Upper lobe of left lung (tissue), 6 donors: ENCODE data around the gene HCRT. TPM values are rescaled to one million over a fixed set of nuclear protein-coding genes. Genes with fewer than 3 reads are reported as not detected.

Source experiments
- ATAC-seq, 2 donors: fragments of 200-7000 bp; cut with Tn5 transposase; one replicate each; pipeline ENCODE4 v1.9.1; 2022; ENCODE audit warnings: mild to moderate bottlenecking in 2 of 2, moderate library complexity in 2 of 2; ENCODE audit not compliant: low FRiP score in 2 of 2
- DNase-seq, 2 donors: peaks; one replicate each; pipeline ENCODE4 v3.0.0-alpha.2; 2019 to 2020
- H3K27ac ChIP-seq, 4 donors: fragments of 200-600 bp; sonication (generic); one replicate each; pipeline ENCODE4 v1.5.1; 2016 to 2019
- H3K27me3 ChIP-seq, 4 donors: fragments of 200-600 bp; sonication (generic); one replicate each; pipeline ENCODE4 v1.5.1; 2017 to 2019
- H3K36me3 ChIP-seq, 4 donors: fragments of 200-600 bp; sonication (generic); one replicate each; pipeline ENCODE4 v1.5.1; 2016 to 2019
- H3K4me1 ChIP-seq, 4 donors: fragments of 200-600 bp; sonication (generic); one replicate each; pipeline ENCODE4 v1.5.1; 2018 to 2019
- H3K4me3 ChIP-seq, 4 donors: fragments of 200-600 bp; sonication (generic); one replicate each; pipeline ENCODE4 v1.5.1; 2017 to 2019; ENCODE audit warnings: mild to moderate bottlenecking in 2 of 4, moderate library complexity in 1 of 4
- H3K9me3 ChIP-seq, 4 donors: fragments of 200-600 bp; sonication (generic); one replicate each; pipeline ENCODE4 v1.5.1; 2018 to 2019
- CTCF ChIP-seq, 6 experiments: fragments of 450-650 bp in 4 of 6; fragments of 200-600 bp in 2 of 6; sonication (generic) in 2 of 6; IDR thresholded peaks; one replicate each; pipeline ENCODE4 v1.5.1; 2016 to 2019; ENCODE audit warnings: antibody characterized with exemption in 6 of 6
- EP300 ChIP-seq, 4 donors: sonication (generic); formaldehyde crosslinking; IDR thresholded peaks; one replicate each; pipeline ENCODE4 v1.5.1; 2017; ENCODE audit warnings: antibody characterized with exemption in 4 of 4, control low read depth in 2 of 4
- POLR2A ChIP-seq, 4 donors: fragments of 450-650 bp; IDR thresholded peaks; one replicate each; pipeline ENCODE4 v1.5.1; 2016 to 2017; ENCODE audit warnings: antibody characterized with exemption in 4 of 4, mild to moderate bottlenecking in 2 of 4
- POLR2AphosphoS5 ChIP-seq, 2 donors: sonication (generic); formaldehyde crosslinking; IDR thresholded peaks; one replicate each; pipeline ENCODE4 v1.5.1; 2017; ENCODE audit warnings: antibody characterized with exemption in 2 of 2
- WGBS, 2 donors: methylation state at CpG; one replicate each; pipeline ENCODE4 v1.1.5; 2017 to 2018; 5-methylcytosine and 5-hydroxymethylcytosine counted together
- total RNA-seq, 6 donors: library from RNA; depleted of rRNA in 4 of 6; stranded (reverse); fragments of >200 nt in 4 of 6; gene quantifications; one replicate each; pipeline versions ENCODE4 v1.1.0 to v1.2.1, GENCODE V29; 2016 to 2021
- donor health status: DM: no; HTN: no; CAD: no; lungs with moderate emphysema.
- donor health status: DM: no; HTN: yes; CAD: no; lungs with severe emphysema.

HCRT gene
- total RNA-seq: not detected

DNA sequence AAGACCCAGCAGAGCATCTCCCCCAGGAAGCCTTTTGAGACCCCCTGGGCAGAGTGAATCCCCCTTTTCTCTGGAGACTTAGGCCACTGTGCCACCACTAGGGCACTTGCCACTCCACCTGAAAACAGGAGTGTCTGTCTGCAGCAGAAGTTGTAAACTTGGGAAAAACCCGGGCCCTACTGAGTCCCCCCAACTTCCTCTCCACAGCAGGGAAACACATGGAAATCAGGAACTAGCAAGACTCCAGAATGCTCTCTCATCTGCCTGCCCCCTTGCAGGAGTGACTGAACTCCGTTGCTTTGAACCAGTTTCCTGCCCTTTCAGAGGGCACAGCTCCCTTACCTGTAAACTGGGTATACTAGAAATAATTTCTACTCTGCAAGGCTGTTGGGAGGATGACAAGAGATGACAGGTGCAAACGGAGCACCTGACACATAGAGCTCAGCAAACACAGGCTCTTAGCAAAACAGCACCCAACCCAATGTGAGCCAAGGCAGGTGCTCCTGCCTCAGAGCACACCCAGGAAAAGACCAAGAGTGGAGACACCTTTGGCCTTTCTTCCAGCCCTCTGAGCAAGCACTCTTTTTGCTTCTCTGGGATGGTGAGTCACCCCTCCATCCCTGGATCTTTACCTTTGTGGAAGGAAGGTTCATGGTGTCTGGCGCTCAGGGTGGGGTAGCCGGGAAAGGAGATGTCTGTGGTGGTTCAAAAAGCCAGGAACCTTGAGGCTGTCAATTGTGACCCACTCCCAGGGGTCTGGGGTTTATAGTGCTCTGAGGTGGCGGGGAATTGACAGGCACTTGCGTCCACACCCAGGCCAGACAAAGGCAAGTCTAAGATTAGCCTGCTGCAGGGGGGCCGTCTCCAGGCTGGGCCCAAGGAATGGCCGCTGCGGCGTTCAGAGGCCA lies at the start of gene HCRT:
TSS of gene HCRT (minus strand) at position 740 of the 908 bp plus-strand sequence. CDS start at position 653, 87 bp downstream.
- TF ChIP-seq EP300 (IDR thresholded peaks at IDR 0.05) (no peak), CTCF (IDR thresholded peaks at IDR 0.05) (no peak), POLR2AphosphoS5 (IDR thresholded peaks at IDR 0.05) (no peak), POLR2A (IDR thresholded peaks at IDR 0.05) (no peak)
- peak within 1 kb of the TSS in 3 of 4 donors; percentile 46 to 62 (median 60) for H3K4me3 ChIP-seq
- 83 to 84% methylated on average over 10 to 11 of the region's 11 CpGs for WGBS, 2 donors
- no peaks in the 10 kb centered on the region for H3K9me3 ChIP-seq
- H3K27me3 ChIP-seq: peaks cover 0 to 14% (median 8%) of the 10 kb centered on the region in 4 donors
- no peak for ATAC-seq
- H3K36me3 ChIP-seq: no peaks in the 10 kb centered on the region
- no peak for DNase-seq
- H3K4me1 ChIP-seq: peaks cover 24 to 39% (median 35%) of the 10 kb centered on the region in 4 donors
- H3K27ac ChIP-seq: peak within 1 kb of the TSS in 3 of 4 donors; percentile 77 to 86 (median 84)

DNA sequence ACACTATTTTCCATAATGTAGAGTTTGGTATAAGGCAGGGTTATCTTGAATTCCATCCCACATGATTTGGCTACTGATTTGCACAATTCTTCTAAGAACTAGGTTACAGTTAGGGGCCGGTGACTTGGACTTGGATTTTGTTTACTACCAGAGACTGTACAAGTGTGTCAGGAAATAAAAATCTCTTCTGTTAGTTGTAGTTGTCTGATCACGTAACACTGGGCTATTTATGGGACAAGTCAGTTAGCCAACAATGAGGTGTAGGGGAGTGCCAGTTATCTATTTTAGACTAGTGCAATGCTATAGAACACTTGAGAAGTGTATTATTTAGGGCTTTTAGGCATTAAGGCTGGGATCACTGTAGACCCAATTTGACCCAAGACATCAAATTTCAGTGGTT lies 48.7 kb upstream of the HCRT start:
- no peaks in the 10 kb centered on the region for H3K36me3 ChIP-seq
- no peaks in the 10 kb centered on the region for H3K27me3 ChIP-seq
- no peak for TF ChIP-seq POLR2A (IDR thresholded peaks at IDR 0.05)
- TF ChIP-seq EP300 (IDR thresholded peaks at IDR 0.05): no peak
- no peak for TF ChIP-seq CTCF (IDR thresholded peaks at IDR 0.05)
- TF ChIP-seq POLR2AphosphoS5 (IDR thresholded peaks at IDR 0.05): no peak
- no peak overlapping the region for H3K27ac ChIP-seq
- ATAC-seq: no peak
- no peaks in the 10 kb centered on the region for H3K9me3 ChIP-seq
- no peak for DNase-seq
- H3K4me1 ChIP-seq: peaks cover 0 to 15% (median 6%) of the 10 kb centered on the region in 4 donors
- WGBS, 2 donors: 47 to 53% methylated on average over 2 of the region's 2 CpGs
- no peak overlapping the region for H3K4me3 ChIP-seq

- H3K27ac ChIP-seq: no peak overlapping the region
- H3K4me3 ChIP-seq: no peak overlapping the region
- no peaks in the 10 kb centered on the region for H3K36me3 ChIP-seq
- WGBS, 2 donors: 92 to 95% methylated on average over 5 of the region's 5 CpGs
- H3K4me1 ChIP-seq: peaks cover 1 to 24% (median 13%) of the 10 kb centered on the region in 4 donors
- no peaks in the 10 kb centered on the region for H3K9me3 ChIP-seq
- ATAC-seq: no peak
- DNase-seq: no peak
- no peaks in the 10 kb centered on the region for H3K27me3 ChIP-seq
- no peak for TF ChIP-seq POLR2A (IDR thresholded peaks at IDR 0.05)
- no peak for TF ChIP-seq CTCF (IDR thresholded peaks at IDR 0.05)
- no peak for TF ChIP-seq POLR2AphosphoS5 (IDR thresholded peaks at IDR 0.05)
- TF ChIP-seq EP300 (IDR thresholded peaks at IDR 0.05): no peak
Observed at GRCh38 chr17:42233156-42233555, 47.9 kb upstream of the HCRT start.

GRCh38 chr17:42230225-42230624 lies 45.0 kb upstream of the HCRT start:
- H3K27ac ChIP-seq: no peak overlapping the region
- 83 to 84% methylated on average over 5 of the region's 5 CpGs for WGBS, 2 donors
- H3K27me3 ChIP-seq: no peaks in the 10 kb centered on the region
- DNase-seq (no peak), ATAC-seq (no peak)
- no peaks in the 10 kb centered on the region for H3K9me3 ChIP-seq
- H3K4me1 ChIP-seq: peaks cover 10 to 30% (median 20%) of the 10 kb centered on the region in 4 donors
- TF ChIP-seq CTCF (IDR thresholded peaks at IDR 0.05) (no peak), POLR2AphosphoS5 (IDR thresholded peaks at IDR 0.05) (no peak), POLR2A (IDR thresholded peaks at IDR 0.05) (no peak), EP300 (IDR thresholded peaks at IDR 0.05) (no peak)
- H3K36me3 ChIP-seq: peaks cover 0 to 9% (median 0%) of the 10 kb centered on the region in 4 donors
- H3K4me3 ChIP-seq: no peak overlapping the region
